Activated naive CD8-positive, alpha-beta T cell (primary cell): ENCODE measurements around the gene CHD2.
A peak's percentile ranks its signal among the peaks of the same experiment; 100 is the strongest.
"Not testable (repeated sequence)": the region's sequence is repeated elsewhere in the genome, so short reads cannot be mapped to it uniquely, and the experiment has no call there.

Source experiments
- H3K27ac Mint-ChIP-seq: one replicate; pipeline ENCODE4 v1.8.0; 2021; ENCODE audit warnings: mixed read lengths
- H3K27me3 Mint-ChIP-seq: one replicate; pipeline ENCODE4 v1.8.0; 2021; ENCODE audit warnings: mixed read lengths
- H3K36me3 Mint-ChIP-seq: one replicate; pipeline ENCODE4 v1.8.0; 2021; ENCODE audit warnings: mixed read lengths
- H3K4me1 Mint-ChIP-seq: one replicate; pipeline ENCODE4 v1.8.0; 2021; ENCODE audit warnings: low read depth, mixed read lengths
- H3K4me3 Mint-ChIP-seq: one replicate; pipeline ENCODE4 v1.8.0; 2021; ENCODE audit warnings: mild to moderate bottlenecking, mixed read lengths
- H3K9me3 Mint-ChIP-seq: one replicate; pipeline ENCODE4 v1.8.0; 2021; ENCODE audit warnings: low read depth, mixed read lengths

CHD2 gene

GRCh38 chr15:92907896-92908712, 8.0 kb downstream of the CHD2 start:
- Mint-ChIP-seq H3K27ac (peak overlapping the region; percentile 100), H3K36me3 (peaks cover 16% of the 10 kb centered on the region), H3K9me3 (no peaks in the 10 kb centered on the region), H3K27me3 (no peaks in the 10 kb centered on the region), H3K4me3 (peak overlapping the region; percentile 99), H3K4me1 (peaks cover 84% of the 10 kb centered on the region)

GRCh38 chr15:92908713-92909057, 8.6 kb downstream of the CHD2 start:
- H3K27ac Mint-ChIP-seq, result peak overlapping the region; percentile 100
- peaks cover 88% of the 10 kb centered on the region for H3K4me1 Mint-ChIP-seq
- H3K9me3 Mint-ChIP-seq, result no peaks in the 10 kb centered on the region
- H3K4me3 Mint-ChIP-seq, result peak overlapping the region; percentile 99
- no peaks in the 10 kb centered on the region for H3K27me3 Mint-ChIP-seq
- peaks cover 16% of the 10 kb centered on the region for H3K36me3 Mint-ChIP-seq

GRCh38 chr15:92909136-92909781, 9.1 kb downstream of the CHD2 start:
- Mint-ChIP-seq H3K27me3 (no peaks in the 10 kb centered on the region), H3K9me3 (no peaks in the 10 kb centered on the region), H3K4me3 (peak overlapping the region; percentile 99), H3K4me1 (peaks cover 93% of the 10 kb centered on the region), H3K36me3 (peaks cover 14% of the 10 kb centered on the region), H3K27ac (peak overlapping the region; percentile 100)

GRCh38 chr15:92910451-92910850, 10.3 kb downstream of the CHD2 start:
- peak overlapping the region; percentile 61 for H3K4me3 Mint-ChIP-seq
- H3K4me1 Mint-ChIP-seq, result peaks cover 92% of the 10 kb centered on the region
- H3K27ac Mint-ChIP-seq, result peak overlapping the region; percentile 99
- no peaks in the 10 kb centered on the region for H3K9me3 Mint-ChIP-seq
- peaks cover 14% of the 10 kb centered on the region for H3K36me3 Mint-ChIP-seq
- H3K27me3 Mint-ChIP-seq, result no peaks in the 10 kb centered on the region

- no peaks in the 10 kb centered on the region for H3K27me3 Mint-ChIP-seq
- peak overlapping the region; percentile 89 for H3K4me3 Mint-ChIP-seq
- H3K9me3 Mint-ChIP-seq, result no peaks in the 10 kb centered on the region
- H3K27ac Mint-ChIP-seq, result peak overlapping the region; percentile 99
- peaks cover 15% of the 10 kb centered on the region for H3K36me3 Mint-ChIP-seq
- H3K4me1 Mint-ChIP-seq, result peaks cover 83% of the 10 kb centered on the region
Observed at GRCh38 chr15:92914103-92914499, 14.0 kb downstream of the CHD2 start.

- peak overlapping the region; percentile 99 for H3K27ac Mint-ChIP-seq
- peaks cover 82% of the 10 kb centered on the region for H3K4me1 Mint-ChIP-seq
- H3K36me3 Mint-ChIP-seq, result peaks cover 13% of the 10 kb centered on the region
- peak overlapping the region; percentile 89 for H3K4me3 Mint-ChIP-seq
- H3K9me3 Mint-ChIP-seq, result no peaks in the 10 kb centered on the region
- H3K27me3 Mint-ChIP-seq, result no peaks in the 10 kb centered on the region
Observed at GRCh38 chr15:92914768-92915221, 14.7 kb downstream of the CHD2 start.

- no peaks in the 10 kb centered on the region for H3K27me3 Mint-ChIP-seq
- peak overlapping the region; percentile 99 for H3K27ac Mint-ChIP-seq
- H3K4me3 Mint-ChIP-seq, result peak overlapping the region; percentile 79
- H3K4me1 Mint-ChIP-seq, result peaks cover 84% of the 10 kb centered on the region
- no peaks in the 10 kb centered on the region for H3K9me3 Mint-ChIP-seq
- H3K36me3 Mint-ChIP-seq, result peaks cover 11% of the 10 kb centered on the region
Observed at GRCh38 chr15:92915766-92916435, 15.8 kb downstream of the CHD2 start.

- Mint-ChIP-seq H3K4me1 (peaks cover 85% of the 10 kb centered on the region), H3K36me3 (peaks cover 8% of the 10 kb centered on the region), H3K4me3 (peak overlapping the region; percentile 67), H3K27ac (peak overlapping the region; percentile 99), H3K9me3 (no peaks in the 10 kb centered on the region), H3K27me3 (no peaks in the 10 kb centered on the region)
Observed at GRCh38 chr15:92917598-92918407, 17.7 kb downstream of the CHD2 start.

- not testable (repeated sequence) for H3K4me3 Mint-ChIP-seq, H3K9me3 Mint-ChIP-seq, H3K36me3 Mint-ChIP-seq, H3K27me3 Mint-ChIP-seq
- H3K4me1 Mint-ChIP-seq, result peaks cover 84% of the 10 kb centered on the region
- peak overlapping the region; percentile 92 for H3K27ac Mint-ChIP-seq
Observed at GRCh38 chr15:92918881-92919280, 18.8 kb downstream of the CHD2 start.

- H3K36me3 Mint-ChIP-seq, result peaks cover 5% of the 10 kb centered on the region
- H3K4me1 Mint-ChIP-seq, result peaks cover 89% of the 10 kb centered on the region
- H3K9me3 Mint-ChIP-seq, result no peaks in the 10 kb centered on the region
- peak overlapping the region; percentile 92 for H3K27ac Mint-ChIP-seq
- no peaks in the 10 kb centered on the region for H3K27me3 Mint-ChIP-seq
- H3K4me3 Mint-ChIP-seq, result peak overlapping the region; percentile 63
Observed at GRCh38 chr15:92920595-92921161, 20.6 kb downstream of the CHD2 start.

GRCh38 chr15:92921215-92922131, 21.3 kb downstream of the CHD2 start:
- Mint-ChIP-seq H3K27ac (peak overlapping the region; percentile 92), H3K4me3 (peak overlapping the region; percentile 77), H3K4me1 (peaks cover 86% of the 10 kb centered on the region), H3K36me3 (peaks cover 3% of the 10 kb centered on the region), H3K9me3 (no peaks in the 10 kb centered on the region), H3K27me3 (no peaks in the 10 kb centered on the region)

- H3K27me3 Mint-ChIP-seq, result no peaks in the 10 kb centered on the region
- peak overlapping the region; percentile 92 for H3K27ac Mint-ChIP-seq
- H3K4me1 Mint-ChIP-seq, result peaks cover 86% of the 10 kb centered on the region
- H3K4me3 Mint-ChIP-seq, result peak overlapping the region; percentile 77
- no peaks in the 10 kb centered on the region for H3K9me3 Mint-ChIP-seq
- peaks cover 7% of the 10 kb centered on the region for H3K36me3 Mint-ChIP-seq
Observed at GRCh38 chr15:92922418-92923002, 22.4 kb downstream of the CHD2 start.

- Mint-ChIP-seq H3K4me1 (peaks cover 87% of the 10 kb centered on the region), H3K27me3 (no peaks in the 10 kb centered on the region), H3K27ac (peak overlapping the region; percentile 92), H3K9me3 (no peaks in the 10 kb centered on the region), H3K36me3 (peaks cover 4% of the 10 kb centered on the region), H3K4me3 (peak overlapping the region; percentile 40)
Observed at GRCh38 chr15:92924216-92924615, 24.1 kb downstream of the CHD2 start.
